Activated B cell treated with CpG ODN at 0.5 μM for 24 hours (primary cell): ENCODE results near the gene P4HB. TPM values are rescaled to one million over a fixed set of nuclear protein-coding genes. Genes with fewer than 3 reads are reported as not detected.

ENCODE experiments used
- ATAC-seq: fragments of 200-7000 bp; cut with Tn5 transposase; one replicate; pipeline ENCODE4 v1.10.0; 2021; ENCODE audit warnings: low read depth, mild to moderate bottlenecking, moderate library complexity
- CTCF ChIA-PET: fragments of 350-600 bp; sonication (Branson Sonifier 250); formaldehyde crosslinking; loops from one replicate; lab custom pipeline; 2021; ENCODE audit warnings: antibody characterized with exemption; lab: Charles Lee
- POLR2A ChIA-PET: fragments of 350-600 bp; sonication (Branson Sonifier 250); formaldehyde crosslinking; loops from one replicate; lab custom pipeline; 2021; ENCODE audit warnings: antibody characterized with exemption; lab: Charles Lee
- DNase-seq: peaks from one replicate; pipeline ENCODE4 v3.0.0; 2022
- H3K27ac Mint-ChIP-seq: one replicate; pipeline ENCODE4 v1.8.0; 2020; ENCODE audit warnings: mixed read lengths
- H3K27me3 Mint-ChIP-seq: one replicate; pipeline ENCODE4 v1.8.0; 2021; ENCODE audit warnings: mixed read lengths
- H3K36me3 Mint-ChIP-seq: one replicate; pipeline ENCODE4 v1.8.0; 2021; ENCODE audit warnings: low read depth, mixed read lengths
- H3K4me1 Mint-ChIP-seq: one replicate; pipeline ENCODE4 v1.8.0; 2021; ENCODE audit warnings: mixed read lengths
- H3K4me3 Mint-ChIP-seq: one replicate; pipeline ENCODE4 v1.8.0; 2020; ENCODE audit warnings: mild to moderate bottlenecking, mixed read lengths
- H3K9me3 Mint-ChIP-seq: one replicate; pipeline ENCODE4 v1.8.0; 2020; ENCODE audit warnings: mixed read lengths
- intact Hi-C: fragments of 100-400 bp; cut with micrococcal nuclease; formaldehyde crosslinking; loops from one replicate; pipeline ENCODE4 v1.15.1; 2024
- total RNA-seq: library from RNA; stranded (reverse); gene quantifications from 2 replicates; pipeline ENCODE4 v1.2.3, GENCODE V29; 2022
- TF ChIP-seq, protein P1 (sequence below): fragments of 200-600 bp; IDR thresholded peaks from one replicate; pipeline ENCODE4 v1.8.0; 2022; ENCODE audit warnings: antibody characterized with exemption, mild to moderate bottlenecking

The P4HB gene
- total RNA-seq, 1 donor from 2014 or later, result 225 TPM

DNA sequence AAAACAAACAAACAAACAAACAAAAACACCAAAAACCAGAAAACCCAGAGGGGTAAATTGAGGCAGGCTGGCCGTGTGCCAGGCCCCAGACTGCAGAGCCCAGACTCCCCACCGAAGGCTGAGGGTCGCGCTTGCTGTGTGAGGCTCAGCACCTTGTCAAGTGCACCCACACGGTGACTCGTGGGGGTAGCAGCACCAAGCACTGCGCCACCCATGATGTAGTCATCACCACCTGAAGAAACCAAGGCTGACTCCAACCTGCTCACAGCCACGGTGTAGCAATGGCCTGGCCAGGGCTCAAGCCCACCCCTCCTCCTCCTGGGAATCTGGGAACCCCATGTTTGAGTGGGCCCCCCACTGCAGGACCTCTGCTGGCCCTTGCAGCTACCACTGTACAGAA lies 39.2 kb downstream of the P4HB start:
- intact Hi-C loops, result no loop called here
- ChIA-PET CTCF (no interaction called here), POLR2A (interaction anchor here (1.7 kb wide), 1 partner anchor 12 kb away, joined by 6 read pairs; the partner anchor contains the start of gene MCRIP1)
- H3K4me3 Mint-ChIP-seq, result no peak overlapping the region
- no peaks in the 10 kb centered on the region for H3K27me3 Mint-ChIP-seq
- peaks cover 4% of the 10 kb centered on the region for H3K4me1 Mint-ChIP-seq
- ATAC-seq, result no peak
- DNase-seq, result no peak
- H3K9me3 Mint-ChIP-seq, result no peaks in the 10 kb centered on the region
- TF ChIP-seq, protein P1, sequence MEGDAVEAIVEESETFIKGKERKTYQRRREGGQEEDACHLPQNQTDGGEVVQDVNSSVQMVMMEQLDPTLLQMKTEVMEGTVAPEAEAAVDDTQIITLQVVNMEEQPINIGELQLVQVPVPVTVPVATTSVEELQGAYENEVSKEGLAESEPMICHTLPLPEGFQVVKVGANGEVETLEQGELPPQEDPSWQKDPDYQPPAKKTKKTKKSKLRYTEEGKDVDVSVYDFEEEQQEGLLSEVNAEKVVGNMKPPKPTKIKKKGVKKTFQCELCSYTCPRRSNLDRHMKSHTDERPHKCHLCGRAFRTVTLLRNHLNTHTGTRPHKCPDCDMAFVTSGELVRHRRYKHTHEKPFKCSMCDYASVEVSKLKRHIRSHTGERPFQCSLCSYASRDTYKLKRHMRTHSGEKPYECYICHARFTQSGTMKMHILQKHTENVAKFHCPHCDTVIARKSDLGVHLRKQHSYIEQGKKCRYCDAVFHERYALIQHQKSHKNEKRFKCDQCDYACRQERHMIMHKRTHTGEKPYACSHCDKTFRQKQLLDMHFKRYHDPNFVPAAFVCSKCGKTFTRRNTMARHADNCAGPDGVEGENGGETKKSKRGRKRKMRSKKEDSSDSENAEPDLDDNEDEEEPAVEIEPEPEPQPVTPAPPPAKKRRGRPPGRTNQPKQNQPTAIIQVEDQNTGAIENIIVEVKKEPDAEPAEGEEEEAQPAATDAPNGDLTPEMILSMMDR, result no peak
- H3K36me3 Mint-ChIP-seq, result peaks cover 15% of the 10 kb centered on the region
- no peak overlapping the region for H3K27ac Mint-ChIP-seq

DNA sequence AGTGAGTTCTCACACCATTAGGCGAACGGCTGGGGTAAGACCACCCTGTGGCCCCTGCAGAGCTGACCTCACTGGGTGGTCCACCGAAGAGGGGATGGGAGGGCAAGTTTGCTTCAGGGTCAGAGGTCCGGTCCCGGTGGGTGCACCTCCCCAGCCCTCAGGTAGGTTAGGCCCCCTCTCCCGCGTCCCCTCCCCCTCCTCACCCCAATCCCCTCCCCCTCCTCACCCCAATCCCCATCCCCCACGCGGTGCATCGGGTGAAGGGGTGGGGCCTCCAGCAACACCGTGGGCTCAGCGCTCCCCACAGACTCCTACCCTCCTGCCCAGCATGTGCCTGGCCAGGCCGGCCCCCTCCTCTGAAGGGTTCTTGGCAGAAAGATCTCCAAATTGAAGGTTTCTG lies 40.6 kb downstream of the P4HB start:
- intact Hi-C loops, result no loop called here
- ChIA-PET POLR2A (no interaction called here), CTCF (no interaction called here)
- no peak overlapping the region for H3K4me3 Mint-ChIP-seq
- ATAC-seq (no peak), DNase-seq (no peak)
- no peaks in the 10 kb centered on the region for H3K9me3 Mint-ChIP-seq
- H3K4me1 Mint-ChIP-seq, result no peaks in the 10 kb centered on the region
- H3K27ac Mint-ChIP-seq, result no peak overlapping the region
- TF ChIP-seq, protein P1, result no peak
- H3K27me3 Mint-ChIP-seq, result no peaks in the 10 kb centered on the region
- peaks cover 12% of the 10 kb centered on the region for H3K36me3 Mint-ChIP-seq

DNA sequence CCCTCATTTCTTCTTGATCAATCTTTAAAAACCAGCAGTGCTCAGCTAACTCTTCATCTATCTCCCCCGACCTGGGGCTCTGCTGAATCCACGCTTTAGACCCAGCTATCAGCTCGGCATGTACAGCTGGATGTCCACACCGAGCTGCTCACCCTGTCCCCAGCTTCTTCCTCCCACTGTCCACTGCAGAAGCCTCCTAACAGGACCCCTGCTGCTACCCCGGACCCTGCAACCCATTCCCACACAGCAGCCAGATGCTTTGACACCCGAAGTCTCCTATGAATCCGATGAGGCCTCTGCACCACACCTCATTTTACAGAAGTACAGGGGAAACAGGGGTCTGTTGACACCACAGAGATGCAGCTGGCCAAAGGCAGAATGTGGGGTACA lies 42.6 kb downstream of the P4HB start:
- DNase-seq (no peak), ATAC-seq (no peak)
- TF ChIP-seq, protein P1, result no peak
- H3K27me3 Mint-ChIP-seq, result no peaks in the 10 kb centered on the region
- ChIA-PET POLR2A (no interaction called here), CTCF (no interaction called here)
- H3K36me3 Mint-ChIP-seq, result peaks cover 3% of the 10 kb centered on the region
- intact Hi-C loops, result no loop called here
- no peak overlapping the region for H3K27ac Mint-ChIP-seq
- H3K4me3 Mint-ChIP-seq, result no peak overlapping the region
- no peaks in the 10 kb centered on the region for H3K4me1 Mint-ChIP-seq
- no peaks in the 10 kb centered on the region for H3K9me3 Mint-ChIP-seq

DNA sequence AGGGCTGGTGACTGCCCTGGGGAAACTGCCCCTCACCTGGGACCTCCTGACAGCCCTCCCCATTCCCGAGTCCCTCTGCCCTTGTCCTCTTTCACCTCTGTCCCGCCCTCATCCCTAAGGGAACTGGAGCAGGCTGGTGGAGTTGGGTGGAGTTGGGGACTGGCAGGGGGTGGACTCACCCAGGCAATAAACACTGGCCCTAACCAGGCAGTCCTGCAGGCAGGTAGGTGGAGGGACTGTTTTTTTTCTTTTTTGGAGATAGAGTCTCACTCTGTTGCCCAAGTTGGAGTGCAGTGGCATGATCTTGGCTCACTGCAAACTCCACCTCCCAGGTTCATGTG lies 44.7 kb downstream of the P4HB start:
- ChIA-PET POLR2A (interaction anchor here (0.6 kb wide), 1 partner anchor 11 kb away, joined by 6 read pairs; no protein-coding TSS in a partner anchor), CTCF (no interaction called here)
- Mint-ChIP-seq H3K4me1 (no peaks in the 10 kb centered on the region), H3K4me3 (no peak overlapping the region), H3K9me3 (no peaks in the 10 kb centered on the region), H3K27me3 (no peaks in the 10 kb centered on the region), H3K36me3 (no peaks in the 10 kb centered on the region), H3K27ac (no peak overlapping the region)
- no peak for ATAC-seq
- intact Hi-C loops, result no loop called here
- no peak for DNase-seq
- TF ChIP-seq, protein P1, result no peak

DNA sequence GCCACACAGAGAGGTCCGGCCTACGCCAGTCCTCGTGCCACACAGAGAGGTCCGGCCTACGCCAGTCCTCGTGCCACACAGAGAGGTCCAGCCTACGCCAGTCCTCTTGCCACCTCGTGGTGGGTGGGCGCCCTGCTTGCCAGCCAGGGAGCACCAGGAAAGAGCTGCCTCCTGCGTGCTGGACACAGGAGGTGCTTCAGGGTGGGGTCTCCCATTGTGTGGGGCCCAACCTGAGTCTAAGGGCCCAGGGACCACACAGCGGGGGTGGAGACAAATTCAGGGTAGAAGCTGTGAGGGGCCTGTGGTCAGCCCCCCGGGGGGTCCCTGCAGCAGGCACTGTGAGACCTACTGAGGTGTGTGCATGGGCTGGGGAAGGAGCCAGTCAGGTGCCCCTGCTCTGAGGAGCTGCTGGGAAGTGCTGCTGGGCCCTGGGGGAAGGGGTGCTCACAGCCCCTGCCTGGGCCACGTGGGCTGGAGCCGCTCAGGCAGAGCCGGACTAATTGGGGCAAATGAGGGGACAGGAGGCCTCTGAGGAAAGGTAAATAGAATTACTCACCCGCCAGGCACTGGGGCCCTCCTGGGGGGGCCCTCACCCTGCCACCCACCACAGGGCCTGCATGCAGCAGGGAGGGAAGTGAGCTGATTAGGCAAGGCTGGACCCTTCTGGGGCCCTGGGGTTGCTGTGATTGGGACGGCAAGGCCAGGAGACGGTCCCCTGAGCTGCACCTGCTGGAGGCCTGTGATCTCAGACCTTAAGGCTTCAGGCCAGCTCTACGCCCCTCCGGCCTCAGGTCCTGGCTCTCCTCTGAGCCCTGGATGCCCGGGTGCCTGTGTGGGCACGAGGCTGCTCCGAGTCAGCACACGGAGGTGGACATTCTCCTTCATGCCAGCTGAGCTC lies 45.3 kb downstream of the P4HB start:
- POLR2A ChIA-PET, result interaction anchor here (0.6 kb wide), 1 partner anchor 10 kb away, joined by 6 read pairs; no protein-coding TSS in a partner anchor
- ATAC-seq (no peak), DNase-seq (no peak)
- Mint-ChIP-seq H3K4me1 (no peaks in the 10 kb centered on the region), H3K4me3 (no peak overlapping the region), H3K27ac (no peak overlapping the region), H3K36me3 (no peaks in the 10 kb centered on the region), H3K9me3 (no peaks in the 10 kb centered on the region), H3K27me3 (peaks cover 4% of the 10 kb centered on the region)
- intact Hi-C loops, result no loop called here
- CTCF ChIA-PET, result no interaction called here
- TF ChIP-seq, protein P1, result no peak
